DMS114 treated with DMSO at 0.1 percent for 48 hours (cell line): Measurements from ENCODE around the gene CCNA2.

ENCODE experiments used
- DNase-seq: peaks from one replicate; lab custom pipeline; 2025; ENCODE audit not compliant: unreplicated experiment; lab: John Stamatoyannopoulos, UW

The CCNA2 gene

GRCh38 chr4:121806411-121806810 is 17.3 kb downstream of the CCNA2 start:
- DNase-seq = no peak

GRCh38 chr4:121801715-121802075 is 22.0 kb downstream of the CCNA2 start:
- no peak for DNase-seq

- peak; percentile 71 for DNase-seq
Measured at GRCh38 chr4:121800961-121801714, 22.5 kb downstream of the CCNA2 start, which contains the start of gene EXOSC9. TSS of gene EXOSC9 (plus strand) at chr4:121801323. CDS start at chr4:121801425, 102 bp downstream.

- DNase-seq = no peak
Measured at GRCh38 chr4:121800638-121800960, 23.1 kb downstream of the CCNA2 start.

DNA sequence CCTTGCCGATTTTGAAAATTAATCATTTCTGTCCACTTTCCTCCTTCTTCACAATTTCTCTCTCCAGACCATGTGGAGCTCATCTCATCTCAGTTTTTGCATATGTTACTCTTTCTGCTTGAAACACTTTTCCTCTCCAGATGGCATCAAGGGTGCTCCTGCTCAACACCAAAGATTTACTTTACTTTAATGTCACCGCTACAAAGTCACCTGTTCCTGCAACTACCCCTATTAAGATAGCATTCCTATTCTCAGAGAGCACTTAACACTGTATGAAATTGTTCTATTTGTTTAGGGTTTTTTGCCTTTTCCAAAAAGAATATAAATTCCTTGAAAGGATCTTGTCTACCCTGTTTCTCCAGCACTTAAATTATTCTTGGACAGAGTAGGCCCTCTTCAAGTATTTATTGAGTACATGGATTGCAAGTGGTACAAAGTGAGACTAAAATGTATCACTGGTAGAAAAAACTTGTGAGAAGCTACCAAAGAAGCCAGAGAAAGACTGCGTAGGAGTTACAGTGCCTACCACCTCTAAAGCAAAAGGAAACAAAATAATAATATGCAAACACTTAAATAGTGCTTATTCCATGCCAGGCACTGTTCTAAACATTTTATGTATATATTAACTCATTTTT is 23.7 kb downstream of the CCNA2 start:
- DNase-seq = no peak

- no peak for DNase-seq
Measured at GRCh38 chr4:121799208-121799823, 24.4 kb downstream of the CCNA2 start.

DNA sequence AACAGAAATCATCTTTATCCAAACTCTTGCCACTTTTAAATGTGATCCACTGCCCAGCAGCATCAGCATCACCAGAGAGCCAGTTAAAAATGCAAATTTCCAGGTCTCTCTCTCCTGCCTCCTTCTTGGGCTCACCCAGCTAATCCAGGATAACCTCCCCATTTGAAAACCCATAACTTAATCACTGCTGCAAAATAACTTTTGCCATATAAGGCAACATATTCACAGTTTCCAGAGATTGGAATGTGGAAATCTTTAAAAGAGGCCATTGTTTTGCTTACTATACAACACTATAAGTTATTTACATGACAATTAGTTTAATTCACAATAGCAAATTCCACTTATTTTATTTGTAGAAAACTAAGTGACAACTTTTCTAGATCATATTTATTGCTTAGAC is 27.4 kb downstream of the CCNA2 start:
- DNase-seq = no peak

GRCh38 chr4:121794505-121795188 is 29.0 kb downstream of the CCNA2 start:
- DNase-seq = no peak

DNA sequence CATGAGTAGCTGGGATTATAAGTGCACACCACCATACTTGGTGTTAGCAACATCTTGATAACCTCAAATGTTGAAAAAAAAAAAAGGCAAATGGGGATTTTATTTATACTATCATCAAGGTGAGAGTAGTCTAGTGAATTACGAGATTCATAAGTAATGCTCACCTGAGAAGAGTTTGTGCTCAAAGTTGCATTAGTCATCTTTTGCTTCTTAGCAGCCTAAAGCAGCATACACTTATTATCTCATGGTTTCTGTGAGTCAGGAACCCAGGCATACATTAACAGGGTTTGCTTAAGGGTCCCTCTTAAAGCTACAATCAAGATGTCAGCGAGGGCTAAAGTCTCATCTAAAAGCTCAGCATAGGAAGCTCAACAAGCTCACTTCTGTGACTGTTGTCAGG is 30.7 kb downstream of the CCNA2 start:
- DNase-seq = no peak

DNA sequence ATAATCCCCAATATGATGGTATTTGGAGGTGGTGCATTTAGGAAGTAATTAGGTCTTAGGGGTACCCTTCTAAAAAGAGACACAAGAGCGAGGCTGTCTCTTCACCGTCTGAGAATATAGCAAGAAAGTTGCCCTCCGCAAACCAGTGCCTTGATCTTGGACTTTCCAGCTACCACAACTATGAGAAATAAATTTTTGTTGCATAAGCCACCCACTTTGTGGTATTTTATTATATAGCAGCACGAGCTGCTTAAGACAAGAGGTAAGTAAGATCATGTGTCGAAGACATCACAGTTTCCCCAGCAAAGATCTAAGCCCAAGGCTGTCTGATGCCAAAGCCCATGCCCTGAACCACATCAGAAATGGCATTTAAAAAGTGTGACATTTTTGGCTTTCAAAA is 32.2 kb downstream of the CCNA2 start:
- no peak for DNase-seq

- no peak for DNase-seq
Measured at GRCh38 chr4:121790976-121791375, 32.7 kb downstream of the CCNA2 start.

DNA sequence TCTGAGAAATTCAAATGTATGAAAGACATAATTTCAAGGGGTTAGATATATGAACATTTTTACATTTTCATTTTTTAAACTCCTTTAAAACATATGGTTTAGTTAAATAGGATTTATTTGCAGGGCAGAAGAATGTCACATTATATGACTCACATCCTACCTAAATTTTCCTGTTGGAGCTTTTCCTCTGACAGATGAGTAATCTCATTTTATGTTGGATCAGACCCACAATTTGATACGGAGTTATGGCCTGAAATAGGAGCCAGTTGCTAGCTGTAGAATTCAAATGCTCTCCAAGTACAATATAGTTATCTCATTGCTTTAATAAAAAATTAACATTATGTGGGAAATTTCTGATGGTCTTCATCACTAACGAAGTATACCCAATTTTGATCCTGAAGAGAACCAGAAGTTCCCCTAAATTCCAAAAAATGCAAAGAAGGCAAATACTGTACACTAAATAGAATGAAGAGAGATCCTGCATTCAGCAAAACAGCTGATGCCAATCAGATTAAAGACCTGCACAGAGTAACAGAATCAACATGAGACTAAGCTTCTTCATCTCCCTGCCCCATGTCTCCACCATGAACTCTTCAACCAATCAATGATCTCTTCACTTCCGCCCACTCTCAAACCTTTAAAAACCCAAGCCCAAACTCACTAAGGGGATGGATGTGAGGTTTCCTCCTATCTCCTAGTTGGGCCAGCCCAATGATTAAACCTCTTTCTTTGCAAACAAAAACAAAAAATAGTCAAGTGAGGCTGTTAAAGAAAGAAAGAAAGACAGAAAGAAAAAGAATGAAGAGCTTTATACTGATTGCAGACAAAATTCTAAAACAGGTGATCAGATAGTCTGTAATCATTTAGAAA is 33.5 kb downstream of the CCNA2 start:
- DNase-seq = no peak

- DNase-seq = no peak
Measured at GRCh38 chr4:121789455-121789854, 34.2 kb downstream of the CCNA2 start.

- DNase-seq = no peak
Measured at GRCh38 chr4:121788896-121789295, 34.8 kb downstream of the CCNA2 start.

DNA sequence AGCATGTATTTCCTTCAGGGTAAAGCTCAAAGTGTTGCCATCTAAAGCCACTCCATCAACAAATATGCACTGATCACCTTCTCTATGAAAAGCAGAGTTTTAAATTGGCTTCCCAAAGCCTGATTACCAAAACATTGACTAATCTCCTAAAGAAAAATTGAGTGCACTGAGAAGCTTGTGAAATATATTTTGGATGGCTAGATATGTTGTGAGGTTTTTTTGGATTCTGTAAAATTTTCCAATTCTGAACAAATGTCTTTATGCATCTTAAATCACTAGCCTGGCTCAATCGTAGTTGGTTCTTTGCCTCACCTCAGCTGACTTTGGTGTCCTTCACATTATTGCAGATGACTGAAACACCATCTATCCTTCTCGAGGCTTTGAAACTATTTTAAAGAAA is 37.5 kb downstream of the CCNA2 start:
- no peak for DNase-seq

- no peak for DNase-seq
Measured at GRCh38 chr4:121785479-121785878, 38.2 kb downstream of the CCNA2 start.

DNA sequence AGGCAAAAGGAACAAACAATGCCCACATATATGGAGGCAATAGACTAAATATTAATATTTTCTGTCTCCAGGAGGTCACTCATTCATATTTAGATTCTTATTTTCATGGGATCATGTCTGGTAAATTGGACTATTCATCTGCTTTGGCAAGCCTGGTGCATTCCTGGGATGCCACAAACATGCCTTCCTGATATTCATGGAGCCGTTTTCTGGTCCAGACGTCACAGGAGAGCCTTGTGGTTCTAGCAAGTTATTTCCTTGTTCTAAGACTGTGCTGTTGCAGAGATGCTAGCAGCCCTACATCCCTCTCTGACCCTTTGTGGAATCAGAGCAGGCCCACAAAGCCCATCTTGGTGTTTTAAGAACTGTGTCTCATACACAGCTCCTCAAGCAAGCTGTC is 38.7 kb downstream of the CCNA2 start:
- no peak for DNase-seq

DNA sequence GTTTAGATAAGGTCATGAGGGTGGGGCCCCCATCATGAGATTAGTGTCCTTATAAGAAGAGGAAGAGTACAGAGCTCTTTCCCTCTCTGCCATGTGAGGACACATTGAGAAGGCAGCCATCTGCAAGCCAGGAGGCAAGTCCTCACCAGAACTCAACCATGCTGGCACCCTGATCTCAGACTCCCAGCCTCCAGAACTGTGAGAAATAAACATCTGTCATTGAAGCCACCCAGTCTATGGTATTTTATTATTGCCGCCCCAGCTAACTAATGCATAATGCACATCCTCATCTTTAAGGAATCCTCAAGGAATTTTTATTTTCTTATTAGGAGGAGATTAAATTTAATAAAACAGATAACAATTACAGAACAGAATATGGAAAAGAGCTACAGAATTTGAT is 39.3 kb downstream of the CCNA2 start:
- no peak for DNase-seq

DNA sequence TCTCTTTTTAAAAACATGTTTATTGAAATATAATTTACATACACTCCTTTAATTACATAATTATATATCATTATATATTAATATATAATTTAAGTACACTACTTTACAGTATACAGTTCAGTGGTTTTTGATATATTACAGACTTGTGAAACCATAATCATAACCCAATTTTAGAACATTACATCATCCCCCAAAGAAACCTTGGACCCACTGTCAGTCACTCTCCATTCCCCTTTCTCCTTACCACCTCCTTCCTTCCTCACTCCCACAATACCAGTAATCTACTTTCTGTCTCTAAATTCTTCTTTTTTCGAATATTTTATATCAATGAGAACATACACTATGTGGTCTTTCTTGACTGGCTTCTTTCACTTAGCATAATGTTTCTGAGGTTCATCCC is 40.5 kb downstream of the CCNA2 start:
- DNase-seq = no peak

DNA sequence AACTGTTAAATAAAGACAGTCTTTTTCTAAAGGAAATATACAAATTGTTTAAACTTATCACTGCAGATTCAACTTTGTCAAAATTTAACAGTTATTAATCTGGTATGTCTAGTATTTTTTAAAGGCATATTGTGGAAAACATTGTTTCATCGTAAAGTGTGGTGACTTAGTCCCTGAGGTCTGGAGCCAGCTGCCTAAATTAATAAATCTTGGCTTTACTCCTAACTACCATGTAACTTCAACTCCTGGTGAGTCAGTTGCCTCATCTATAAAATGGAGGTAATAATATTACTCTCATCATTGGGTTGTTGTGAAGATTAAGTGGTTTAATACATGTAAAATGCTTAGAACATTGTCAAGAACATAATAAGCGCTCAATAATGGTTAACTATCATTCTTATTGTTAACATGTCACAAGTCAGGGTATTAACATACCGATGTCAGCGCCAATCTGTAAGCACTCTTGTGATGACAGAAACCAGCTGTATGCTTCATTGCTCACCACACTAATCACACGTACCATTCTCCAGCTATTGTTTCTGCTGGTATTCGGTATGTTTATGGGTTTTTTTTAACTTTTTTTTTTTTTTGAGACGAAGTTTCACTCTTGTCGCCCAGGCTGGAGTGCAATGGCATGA is 44.6 kb downstream of the CCNA2 start:
- DNase-seq = no peak

DNA sequence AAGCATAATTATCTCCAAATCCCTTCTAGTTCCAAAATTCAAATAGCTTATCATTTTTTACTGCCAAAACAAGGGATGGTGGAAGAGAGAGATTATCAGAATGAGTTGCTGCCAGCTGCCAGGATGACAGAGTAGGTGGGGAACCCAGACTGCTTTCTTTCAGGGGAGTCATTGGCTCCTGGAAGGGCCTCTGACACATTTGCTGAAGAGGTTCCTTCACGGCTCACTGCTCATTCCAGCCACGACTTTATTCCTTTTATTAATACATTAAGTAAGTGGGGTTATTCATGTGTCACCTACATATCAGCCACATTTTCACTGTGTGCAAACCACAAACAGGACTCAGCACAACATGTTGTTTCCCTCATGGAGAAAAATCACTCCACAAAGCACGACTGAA is 46.1 kb downstream of the CCNA2 start:
- no peak for DNase-seq
